Osteocyte (in vitro differentiated cells): Measurements from ENCODE around the gene SINHCAF. TPM values are rescaled to one million over a fixed set of nuclear protein-coding genes. Genes with fewer than 3 reads are reported as not detected.

ENCODE experiments used
- DNase-seq: peaks from one replicate; pipeline ENCODE4 v3.0.0; 2021; ENCODE audit warnings: mixed read lengths; ENCODE audit not compliant: unreplicated experiment; ENCODE audit errors: extremely low spot score
- H3K27ac Mint-ChIP-seq: one replicate; pipeline ENCODE4 v1.8.0; 2021; ENCODE audit warnings: mild to moderate bottlenecking, mixed read lengths; ENCODE audit not compliant: unreplicated experiment
- H3K27me3 Mint-ChIP-seq: one replicate; pipeline ENCODE4 v1.8.0; 2021; ENCODE audit warnings: mixed read lengths; ENCODE audit not compliant: unreplicated experiment
- H3K36me3 Mint-ChIP-seq: one replicate; pipeline ENCODE4 v1.8.0; 2021; ENCODE audit warnings: mixed read lengths; ENCODE audit not compliant: unreplicated experiment
- H3K4me1 Mint-ChIP-seq: one replicate; pipeline ENCODE4 v1.8.0; 2021; ENCODE audit warnings: mixed read lengths; ENCODE audit not compliant: unreplicated experiment
- H3K4me3 Mint-ChIP-seq: one replicate; pipeline ENCODE4 v1.8.0; 2021; ENCODE audit warnings: mild to moderate bottlenecking, moderate library complexity, mixed read lengths; ENCODE audit not compliant: unreplicated experiment
- H3K9me3 Mint-ChIP-seq: one replicate; pipeline ENCODE4 v1.8.0; 2021; ENCODE audit warnings: mixed read lengths; ENCODE audit not compliant: unreplicated experiment
- total RNA-seq: library from RNA; stranded (reverse); gene quantifications from 2 replicates; pipeline ENCODE4 v1.2.1, GENCODE V29; 2021
- TF ChIP-seq, protein P1 (sequence below): fragments of 200-600 bp; sonication (generic); IDR thresholded peaks from 2 replicates; pipeline ENCODE4 v1.5.0; 2021; ENCODE audit warnings: antibody characterized with exemption, mild to moderate bottlenecking, moderate library complexity

Gene SINHCAF
- total RNA-seq, 1 donor from 2014 or later = 41.1 TPM

DNA sequence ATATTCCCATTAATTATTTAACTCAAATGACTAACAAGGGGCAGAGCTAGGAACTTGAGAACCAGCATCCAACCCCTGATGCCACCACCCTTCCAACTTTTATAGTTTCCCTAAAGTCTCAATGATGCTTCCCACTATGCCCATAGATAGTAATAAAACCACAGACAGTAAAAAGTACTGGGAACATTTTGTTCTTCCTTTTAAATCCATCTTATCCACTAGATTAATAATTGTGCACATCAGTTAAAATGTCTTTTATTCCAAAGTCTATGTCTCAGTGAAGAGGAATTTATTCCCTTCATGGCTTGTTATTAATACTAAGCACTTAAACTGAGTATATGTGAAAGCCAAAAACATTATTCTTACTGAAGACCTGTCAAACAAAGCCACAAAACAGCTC is 45.8 kb downstream of the SINHCAF start:
- no peak for DNase-seq
- Mint-ChIP-seq H3K4me3 (no peak overlapping the region), H3K9me3 (peaks cover 5% of the 10 kb centered on the region), H3K4me1 (no peaks in the 10 kb centered on the region), H3K27ac (no peak overlapping the region), H3K36me3 (peaks cover 36% of the 10 kb centered on the region), H3K27me3 (no peaks in the 10 kb centered on the region)
- TF ChIP-seq, protein P1, sequence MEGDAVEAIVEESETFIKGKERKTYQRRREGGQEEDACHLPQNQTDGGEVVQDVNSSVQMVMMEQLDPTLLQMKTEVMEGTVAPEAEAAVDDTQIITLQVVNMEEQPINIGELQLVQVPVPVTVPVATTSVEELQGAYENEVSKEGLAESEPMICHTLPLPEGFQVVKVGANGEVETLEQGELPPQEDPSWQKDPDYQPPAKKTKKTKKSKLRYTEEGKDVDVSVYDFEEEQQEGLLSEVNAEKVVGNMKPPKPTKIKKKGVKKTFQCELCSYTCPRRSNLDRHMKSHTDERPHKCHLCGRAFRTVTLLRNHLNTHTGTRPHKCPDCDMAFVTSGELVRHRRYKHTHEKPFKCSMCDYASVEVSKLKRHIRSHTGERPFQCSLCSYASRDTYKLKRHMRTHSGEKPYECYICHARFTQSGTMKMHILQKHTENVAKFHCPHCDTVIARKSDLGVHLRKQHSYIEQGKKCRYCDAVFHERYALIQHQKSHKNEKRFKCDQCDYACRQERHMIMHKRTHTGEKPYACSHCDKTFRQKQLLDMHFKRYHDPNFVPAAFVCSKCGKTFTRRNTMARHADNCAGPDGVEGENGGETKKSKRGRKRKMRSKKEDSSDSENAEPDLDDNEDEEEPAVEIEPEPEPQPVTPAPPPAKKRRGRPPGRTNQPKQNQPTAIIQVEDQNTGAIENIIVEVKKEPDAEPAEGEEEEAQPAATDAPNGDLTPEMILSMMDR = no peak

DNA sequence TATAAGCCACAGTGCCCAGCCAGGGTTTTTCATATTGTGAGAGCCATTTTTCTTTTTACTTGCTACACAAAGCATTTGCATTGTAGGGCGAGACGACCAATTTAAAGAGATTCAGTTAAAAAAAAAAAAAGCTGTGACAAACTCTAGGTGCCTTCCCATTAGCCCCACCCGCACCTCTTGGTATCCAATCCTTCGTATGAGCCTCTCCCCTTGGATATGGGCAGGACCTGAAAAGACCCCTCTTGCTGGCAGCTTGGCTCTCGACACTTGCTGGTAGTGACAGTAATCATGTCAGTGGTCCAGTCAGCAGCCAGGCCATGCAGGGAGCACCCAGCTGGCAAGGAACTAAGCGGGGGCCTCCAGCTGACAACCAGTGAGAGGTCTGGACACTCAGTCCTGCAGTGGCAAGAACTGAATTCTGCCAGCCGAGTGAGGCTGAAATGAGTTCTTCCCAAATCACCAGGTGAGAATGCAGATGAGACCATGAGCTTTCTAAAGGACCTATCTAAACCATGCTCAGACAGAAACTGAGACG is 46.5 kb downstream of the SINHCAF start:
- H3K27me3 Mint-ChIP-seq = no peaks in the 10 kb centered on the region
- peaks cover 2% of the 10 kb centered on the region for H3K9me3 Mint-ChIP-seq
- no peak for DNase-seq
- TF ChIP-seq, protein P1 = no peak
- H3K27ac Mint-ChIP-seq = no peak overlapping the region
- peaks cover 29% of the 10 kb centered on the region for H3K36me3 Mint-ChIP-seq
- H3K4me3 Mint-ChIP-seq = no peak overlapping the region
- H3K4me1 Mint-ChIP-seq = no peaks in the 10 kb centered on the region

DNA sequence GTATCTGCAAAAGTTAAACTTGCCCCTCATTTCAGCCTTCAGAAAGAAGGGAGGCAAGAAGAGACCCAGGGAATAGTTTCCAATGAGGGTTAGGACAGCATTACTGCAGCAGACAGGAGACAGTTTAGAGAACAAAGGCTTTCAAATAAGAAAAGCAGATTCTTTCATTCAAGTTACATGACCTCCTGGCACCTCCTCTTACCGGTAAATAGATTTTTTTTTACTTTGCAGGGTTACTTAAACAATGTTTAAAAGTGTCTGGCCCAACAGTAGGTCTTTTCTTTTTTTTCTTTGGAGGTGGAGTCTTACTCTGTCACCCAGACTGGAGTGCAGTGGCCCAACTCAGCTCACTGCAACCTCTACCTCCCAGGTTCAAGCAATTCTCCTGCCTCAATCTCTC is 47.1 kb downstream of the SINHCAF start:
- no peak overlapping the region for H3K27ac Mint-ChIP-seq
- H3K36me3 Mint-ChIP-seq = peaks cover 25% of the 10 kb centered on the region

DNA sequence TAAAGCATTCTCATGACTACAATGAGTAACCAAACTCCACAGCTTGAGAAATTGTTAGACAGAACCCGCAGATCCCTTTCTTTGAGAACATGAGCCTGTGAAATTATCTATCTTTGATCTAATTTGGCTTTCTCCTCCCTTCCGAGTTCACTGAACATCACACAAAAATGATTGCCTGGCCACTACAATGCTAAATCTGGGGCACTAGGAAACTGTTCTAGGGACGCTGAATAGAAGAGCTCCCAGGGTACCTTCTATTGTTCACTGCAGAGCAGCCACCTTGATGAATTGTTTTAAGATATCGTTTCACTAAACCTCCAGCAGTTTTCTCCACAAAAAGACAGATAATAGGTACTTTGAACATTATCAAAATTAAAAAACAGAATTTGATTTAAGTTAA is 47.5 kb downstream of the SINHCAF start:
- no peaks in the 10 kb centered on the region for H3K4me1 Mint-ChIP-seq
- H3K9me3 Mint-ChIP-seq = no peaks in the 10 kb centered on the region
- H3K27me3 Mint-ChIP-seq = no peaks in the 10 kb centered on the region
- H3K36me3 Mint-ChIP-seq = peaks cover 22% of the 10 kb centered on the region
- no peak overlapping the region for H3K4me3 Mint-ChIP-seq
- DNase-seq = no peak
- TF ChIP-seq, protein P1 = no peak
- H3K27ac Mint-ChIP-seq = no peak overlapping the region

More for the DNA sequence above, 47.1 kb downstream of the SINHCAF start:
- Mint-ChIP-seq H3K27me3 (no peaks in the 10 kb centered on the region), H3K4me3 (no peak overlapping the region), H3K4me1 (no peaks in the 10 kb centered on the region), H3K9me3 (no peaks in the 10 kb centered on the region)
- TF ChIP-seq, protein P1 = no peak
- DNase-seq = no peak

DNA sequence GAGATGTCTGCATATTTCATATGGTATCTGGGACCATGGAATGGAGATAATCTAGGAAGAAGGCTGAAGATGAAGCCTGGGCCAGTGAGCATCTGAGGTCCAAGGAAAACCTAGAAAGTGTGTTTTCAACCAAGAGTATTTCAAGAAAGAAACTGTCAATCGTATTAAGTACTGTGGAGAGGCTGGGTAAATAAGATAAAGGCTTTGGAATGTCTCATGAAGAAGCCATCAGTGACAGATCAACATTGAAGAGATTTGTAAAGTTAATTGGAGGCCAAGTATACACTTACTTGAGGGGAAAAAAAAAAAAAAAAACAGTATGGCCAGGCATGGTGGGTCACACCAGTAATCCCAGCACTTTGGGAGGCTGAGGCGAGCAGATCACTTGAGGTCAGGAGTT is 48.9 kb downstream of the SINHCAF start:
- H3K36me3 Mint-ChIP-seq = peaks cover 15% of the 10 kb centered on the region
- no peaks in the 10 kb centered on the region for H3K9me3 Mint-ChIP-seq
- TF ChIP-seq, protein P1 = no peak
- H3K27ac Mint-ChIP-seq = no peak overlapping the region
- H3K4me1 Mint-ChIP-seq = no peaks in the 10 kb centered on the region
- H3K4me3 Mint-ChIP-seq = no peak overlapping the region
- H3K27me3 Mint-ChIP-seq = no peaks in the 10 kb centered on the region
- no peak for DNase-seq
